SIG-M5 treated with dmso at 0.1 percent for 504 hours (cell line): ENCODE data around the gene FBL.
"Not testable (repeated sequence)": the region's sequence is repeated elsewhere in the genome, so short reads cannot be mapped to it uniquely, and the experiment has no call there.

ENCODE experiments used
- DNase-seq: peaks from one replicate; lab custom pipeline; 2025; ENCODE audit not compliant: unreplicated experiment; lab: John Stamatoyannopoulos, UW

Gene FBL

DNA sequence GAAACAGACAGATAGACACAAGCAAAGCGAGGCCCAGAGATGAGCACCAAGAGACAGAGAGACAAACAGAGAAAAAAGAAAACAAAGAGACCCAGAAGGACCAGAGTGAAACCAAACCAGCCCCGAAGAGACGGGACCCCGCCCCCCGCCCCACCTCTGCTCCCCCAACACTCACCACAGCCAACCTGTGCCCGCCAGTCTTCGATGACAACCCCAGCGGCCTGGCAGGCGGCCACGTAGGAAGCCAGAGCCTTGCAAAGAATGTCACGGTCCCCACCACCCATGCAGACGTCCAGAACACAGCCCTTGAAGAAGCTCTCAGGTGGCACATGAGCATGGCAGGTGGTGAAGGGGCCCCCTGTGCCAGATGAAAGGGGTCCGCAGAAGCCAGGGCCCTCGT lies 31.3 kb upstream of the FBL start:
- DNase-seq: not testable (repeated sequence)

DNA sequence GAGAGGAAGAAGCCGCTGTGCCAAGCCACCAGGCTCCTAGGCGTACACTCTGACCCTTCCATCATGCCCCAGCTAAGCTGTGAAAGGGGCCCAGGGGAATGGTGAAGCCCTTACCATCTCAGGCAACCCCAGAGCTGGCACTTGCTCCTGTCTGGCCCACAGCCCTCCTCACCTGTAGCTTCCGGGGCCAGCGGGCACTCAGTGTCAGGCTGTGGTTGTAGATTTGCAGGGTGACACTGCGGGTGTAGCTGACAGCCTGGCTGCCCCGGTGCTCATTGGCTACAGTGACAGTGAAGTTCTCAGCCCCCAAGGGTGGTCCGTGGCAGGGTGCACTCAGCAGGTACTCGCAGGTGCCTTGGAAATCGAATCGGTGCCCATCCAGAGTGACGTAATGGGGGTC lies 30.3 kb upstream of the FBL start:
- not testable (repeated sequence) for DNase-seq

DNA sequence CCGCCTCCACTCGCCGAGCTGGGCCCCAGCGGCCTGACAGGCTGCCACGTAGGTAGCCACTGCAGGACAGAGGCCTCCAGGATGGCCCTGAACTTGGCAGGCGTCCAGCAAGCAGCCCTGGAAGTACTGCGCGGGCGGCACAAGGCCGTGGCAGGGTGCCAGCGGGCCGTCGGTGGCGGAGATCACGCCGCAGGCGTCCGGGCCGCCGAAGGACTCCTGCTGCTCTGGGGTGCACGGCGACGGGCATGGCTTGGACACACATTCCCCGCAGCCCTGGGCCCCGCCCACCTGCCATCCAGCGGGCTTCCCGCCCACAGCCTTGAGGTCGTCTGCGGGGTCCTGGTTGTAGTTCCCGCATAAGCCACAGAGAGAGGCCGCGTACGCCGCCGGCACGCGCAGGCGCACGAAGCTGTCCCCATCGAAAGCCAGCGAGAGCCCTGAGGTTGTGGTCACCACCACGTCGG lies 29.3 kb upstream of the FBL start:
- DNase-seq: not testable (repeated sequence)

DNA sequence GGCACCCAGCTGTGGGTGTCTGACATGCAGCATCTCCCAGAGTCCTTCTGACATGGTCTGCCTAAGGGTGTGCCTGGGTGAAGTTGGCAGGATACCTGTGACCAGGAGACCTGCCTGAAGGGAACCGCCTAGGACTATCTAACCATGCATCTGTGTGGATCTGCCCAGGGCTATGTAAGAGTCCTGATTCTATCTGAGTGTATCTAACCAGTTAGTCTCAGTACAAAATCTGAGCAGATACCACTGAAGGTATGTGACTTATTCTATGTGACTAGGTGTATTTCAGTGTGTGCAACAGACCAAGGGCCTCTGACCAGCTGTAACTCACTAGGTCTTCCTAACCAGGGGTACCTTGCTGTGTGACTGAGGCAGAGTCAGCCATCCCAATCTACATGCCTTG lies 28.2 kb upstream of the FBL start:
- DNase-seq: no peak

DNA sequence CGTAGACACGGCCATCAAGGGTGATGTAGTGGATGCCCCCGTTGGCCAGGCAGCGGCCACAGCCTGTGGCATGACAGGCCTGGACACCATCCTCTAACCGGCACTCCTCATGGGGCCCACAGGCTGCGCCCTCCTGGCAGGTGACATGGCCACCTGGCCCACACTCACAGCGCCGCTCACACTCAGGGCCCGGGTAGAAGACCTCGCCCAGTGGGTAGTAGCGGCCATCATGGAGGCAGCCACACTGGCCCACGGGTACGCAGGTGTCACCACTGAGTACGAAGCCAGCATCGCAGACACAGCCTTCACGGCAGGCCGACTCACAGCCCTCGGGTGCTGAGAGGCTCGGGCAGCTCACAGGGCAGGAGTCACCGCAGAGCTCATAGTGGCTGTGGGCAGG lies 27.2 kb upstream of the FBL start:
- DNase-seq: no peak

DNA sequence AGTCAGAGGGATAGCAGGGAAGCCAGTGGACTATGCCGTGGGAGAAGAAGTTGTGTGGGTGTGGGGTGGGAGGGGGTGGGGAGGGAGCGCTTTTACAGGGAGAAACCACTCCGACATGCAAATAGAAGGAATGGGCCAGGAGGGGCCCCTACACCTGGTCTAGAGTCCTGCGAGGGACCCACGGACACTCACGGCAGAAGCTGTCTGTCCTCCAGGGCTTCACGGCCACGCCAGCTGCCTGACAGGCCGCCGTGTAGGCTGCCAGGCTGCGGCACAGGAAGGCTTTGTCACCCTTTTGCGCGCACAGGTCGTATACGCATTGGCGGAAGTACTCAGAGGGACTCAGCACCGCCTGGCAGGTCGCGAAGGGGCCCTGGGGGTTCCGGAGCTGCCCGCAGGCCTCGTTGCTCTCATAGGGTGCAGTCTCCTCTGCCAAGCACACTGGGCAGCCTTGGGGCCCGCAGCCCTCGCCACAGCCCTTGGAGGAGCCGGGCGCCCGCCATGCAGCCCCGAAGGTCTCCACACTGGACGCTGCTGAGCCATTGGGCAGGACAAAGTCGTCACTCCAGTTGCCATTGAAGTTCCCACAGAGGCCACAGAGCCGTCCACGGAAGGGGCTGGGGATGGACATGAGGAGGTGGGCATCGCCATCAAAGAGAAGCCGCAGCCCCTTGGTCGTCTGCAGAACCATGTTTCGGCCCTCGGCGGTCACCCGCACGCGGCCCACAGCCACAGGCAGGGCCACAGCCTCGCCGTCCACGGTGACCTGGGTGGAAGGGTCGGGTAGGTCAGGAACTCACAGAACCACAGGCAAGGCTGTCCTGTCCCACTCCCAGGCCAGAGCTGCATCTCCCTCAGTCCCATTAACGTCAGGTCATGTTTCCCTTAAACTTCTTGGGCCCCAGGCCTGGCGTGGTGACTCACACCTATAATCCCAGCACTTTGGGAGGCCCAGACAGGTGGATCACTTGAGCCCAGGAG lies 26.0 kb upstream of the FBL start:
- DNase-seq: no peak

DNA sequence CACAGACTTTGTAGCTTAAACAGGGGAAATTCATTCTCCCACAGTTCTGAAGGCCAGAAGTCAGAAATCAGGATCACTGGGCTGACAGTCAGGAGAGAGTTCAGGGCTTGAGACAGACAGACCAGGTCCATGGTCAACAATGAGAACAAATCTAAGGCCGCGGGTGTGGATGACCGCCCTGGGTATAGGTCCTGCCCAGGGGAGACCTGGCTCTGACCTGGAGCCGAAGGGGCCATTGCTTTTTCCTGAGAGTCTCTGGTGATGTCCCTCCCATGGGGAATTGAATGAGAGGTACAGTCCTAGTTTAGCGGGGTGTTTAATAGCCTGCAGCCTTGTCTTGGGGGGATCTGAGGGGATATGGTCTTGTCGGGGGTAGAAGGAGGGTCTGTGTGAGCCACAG lies 25.2 kb upstream of the FBL start:
- DNase-seq: no peak

DNA sequence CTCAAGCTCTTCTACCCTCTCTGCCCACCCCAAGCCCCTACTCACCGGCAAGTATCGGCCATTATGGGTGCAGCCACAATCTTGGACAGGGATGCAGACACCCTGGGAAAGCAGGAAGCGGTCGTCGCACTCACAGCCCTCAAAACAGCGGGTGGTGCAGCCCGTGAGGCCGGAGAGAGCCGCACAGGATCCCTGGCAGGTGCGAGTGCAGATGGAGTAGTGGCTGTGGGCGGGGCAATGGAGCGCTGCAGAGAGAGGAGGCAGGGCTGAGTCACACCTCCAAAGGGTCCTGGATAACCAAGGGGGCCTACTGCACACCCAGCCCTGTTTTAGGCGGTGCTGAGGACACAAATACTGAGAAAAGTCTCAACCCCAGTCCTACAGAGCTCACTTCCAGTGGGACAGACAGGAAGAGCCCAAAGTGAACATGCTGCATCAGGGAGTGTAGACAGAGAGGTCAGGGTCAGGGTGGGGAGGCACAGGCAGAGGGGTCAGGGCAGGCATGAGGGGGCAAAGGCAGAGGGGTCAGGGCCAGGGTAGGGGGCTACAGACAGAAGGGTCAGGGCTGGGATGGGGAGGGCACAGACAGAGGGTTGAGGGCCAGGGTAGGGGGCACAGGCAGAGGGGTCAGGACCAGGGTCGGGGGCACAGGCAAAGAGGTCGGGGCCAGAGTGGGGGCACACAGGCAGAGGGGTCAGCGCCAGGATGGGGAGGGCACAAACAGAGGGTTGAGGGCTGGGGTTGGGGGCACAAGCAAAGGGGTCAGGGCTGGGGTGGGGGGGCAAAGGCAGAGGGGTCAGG lies 24.2 kb upstream of the FBL start:
- DNase-seq: no peak

DNA sequence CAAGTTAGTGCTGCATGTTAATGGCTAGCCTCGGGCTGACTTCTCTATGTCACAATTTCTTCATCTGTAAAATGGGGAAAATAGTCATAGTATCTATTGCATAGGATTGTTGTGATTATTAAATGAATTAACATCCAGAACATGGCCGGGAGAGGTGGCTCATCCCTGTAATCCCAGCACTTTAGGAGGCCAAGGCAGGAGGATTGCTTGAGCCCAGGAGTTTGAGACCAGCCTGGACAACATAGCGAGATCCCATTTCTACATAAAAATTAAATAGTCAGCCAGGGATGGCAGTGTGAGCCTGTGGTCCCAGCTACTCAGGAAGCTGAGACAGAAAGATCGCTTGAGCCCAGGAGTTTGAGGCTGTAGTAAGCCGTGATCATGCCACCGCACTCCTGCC lies 21.8 kb upstream of the FBL start:
- no peak for DNase-seq

DNA sequence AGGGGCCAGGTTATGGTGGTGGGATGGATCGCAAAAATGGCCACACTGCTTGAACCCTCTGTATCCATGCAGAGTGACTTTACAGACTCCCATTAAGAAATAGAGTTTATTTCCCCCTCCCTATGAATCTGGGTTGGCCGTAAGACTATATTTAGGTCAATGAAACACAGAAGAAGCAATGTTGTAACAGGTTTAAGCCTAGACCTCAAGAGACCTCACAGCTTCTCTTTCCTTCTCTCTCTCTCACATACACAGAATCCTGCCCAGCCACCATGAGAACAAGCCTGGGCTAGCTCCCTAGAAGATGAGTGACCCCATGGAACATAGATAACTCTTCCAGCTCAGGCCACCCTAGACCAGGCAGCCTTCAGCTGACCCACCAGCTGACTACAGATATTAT lies 21.0 kb upstream of the FBL start:
- peak; percentile 59 for DNase-seq

DNA sequence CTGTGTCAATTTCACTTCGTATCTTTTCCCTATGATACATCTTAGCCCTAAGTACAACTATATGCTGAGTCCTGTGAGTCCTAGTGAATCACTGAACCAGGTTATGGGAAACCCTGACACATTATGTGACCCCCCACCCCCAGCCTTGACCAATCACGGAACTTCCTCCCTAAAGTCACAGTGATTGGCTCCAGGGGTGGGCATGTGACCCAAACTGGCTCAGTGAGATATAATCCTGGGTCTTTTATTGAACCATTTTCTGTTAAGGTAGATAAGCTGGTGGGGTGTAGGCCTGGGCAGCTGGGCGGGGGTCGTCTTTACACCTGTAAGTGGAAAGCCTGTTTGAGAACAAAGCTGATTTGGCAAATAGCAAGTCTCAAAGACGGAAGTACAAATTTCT lies 19.8 kb upstream of the FBL start:
- no peak for DNase-seq

DNA sequence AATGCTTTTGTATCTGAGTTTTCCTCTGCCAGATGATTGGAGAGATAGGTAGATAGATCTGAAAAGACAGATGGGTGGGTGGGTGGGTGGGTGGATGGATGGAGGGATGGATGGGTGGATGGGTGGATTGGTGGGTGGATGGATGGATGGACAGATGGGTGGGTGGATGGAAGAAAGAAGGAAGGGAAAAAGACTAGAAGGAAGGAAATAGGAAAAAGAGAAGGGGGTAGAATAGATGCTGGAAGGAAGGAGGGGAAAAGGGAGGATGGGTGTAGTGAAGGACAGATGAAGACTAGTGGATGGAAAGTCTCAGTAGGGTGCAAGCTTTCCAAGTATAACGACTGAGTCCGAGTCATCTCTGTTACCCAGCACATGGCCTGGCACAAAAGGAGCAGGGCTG lies 19.0 kb upstream of the FBL start:
- no peak for DNase-seq

DNA sequence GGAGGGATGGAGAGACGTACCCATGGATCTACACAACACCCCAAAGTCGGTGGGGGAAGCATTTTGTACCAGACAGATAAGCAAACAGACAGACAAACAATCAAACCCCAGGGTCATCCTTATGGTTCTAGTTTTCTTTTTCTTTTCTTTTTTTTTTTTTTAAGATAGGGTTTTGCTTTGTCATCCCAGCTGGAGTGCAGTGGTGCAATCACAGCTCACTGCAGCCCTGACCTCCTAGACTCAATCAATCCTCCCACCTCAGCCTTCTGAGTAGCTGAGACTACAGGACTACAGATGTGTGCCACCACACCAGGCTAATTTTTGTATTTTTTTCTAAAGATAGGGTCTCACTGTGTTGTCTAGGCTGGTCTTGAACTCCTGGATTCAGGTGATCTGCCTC lies 17.9 kb upstream of the FBL start:
- DNase-seq: no peak

DNA sequence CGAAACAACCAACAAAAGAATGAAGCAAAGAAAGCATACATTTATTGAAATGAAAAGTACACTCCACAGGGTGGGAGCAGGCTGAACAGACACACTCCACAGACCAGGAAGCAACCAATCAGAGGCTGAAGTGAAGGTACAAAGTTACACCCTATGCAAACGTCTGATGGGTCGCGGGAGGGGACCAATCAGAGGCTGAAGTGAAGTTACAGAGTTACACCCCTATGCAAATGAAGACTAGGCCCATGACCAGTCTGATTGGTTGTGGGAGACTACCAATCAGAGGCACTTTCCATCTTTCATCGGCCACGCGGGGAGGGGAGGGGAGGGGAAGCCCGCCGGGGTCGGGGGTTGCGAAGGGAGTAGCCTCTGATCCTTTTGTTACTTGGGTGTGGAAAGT lies 12.4 kb upstream of the FBL start:
- peak; percentile 55 for DNase-seq

DNA sequence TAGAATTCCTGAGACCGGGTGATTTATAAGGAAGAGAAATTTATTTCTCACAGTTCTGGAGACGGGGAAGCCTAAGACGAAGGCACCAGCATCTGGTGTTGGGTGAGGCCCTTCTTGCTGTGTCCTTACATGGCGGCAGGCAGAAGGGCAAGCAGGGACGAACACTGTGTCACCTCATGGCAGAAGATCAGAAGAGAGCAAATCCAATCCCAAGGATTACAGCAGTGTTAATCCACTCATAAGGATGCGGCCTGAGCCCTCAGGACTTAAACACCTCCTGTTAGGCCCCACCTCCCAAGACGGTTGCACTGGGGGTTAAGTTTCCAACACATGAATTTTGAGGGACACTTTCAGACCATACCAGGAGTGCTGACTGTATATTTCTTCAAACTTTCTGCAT lies 6.7 kb upstream of the FBL start:
- no peak for DNase-seq

DNA sequence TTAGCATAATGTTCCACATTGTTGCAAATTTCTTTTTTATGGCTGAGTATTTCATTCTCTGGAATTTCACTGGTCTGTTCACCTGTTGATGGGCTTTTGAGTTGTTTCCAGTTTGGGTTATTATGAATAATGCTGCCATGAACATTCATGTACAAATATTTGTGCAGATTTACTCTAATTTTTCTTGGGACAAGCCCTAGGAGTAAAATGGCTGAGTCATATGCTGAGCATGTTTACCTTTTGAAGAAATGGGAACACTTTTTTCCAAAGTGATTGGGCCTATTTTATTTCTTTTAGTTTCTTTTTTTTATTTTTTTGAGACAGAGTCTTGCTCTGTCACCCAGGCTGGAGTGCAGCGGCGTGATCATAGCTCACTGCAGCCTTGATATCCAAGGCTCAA lies 4.7 kb upstream of the FBL start:
- no peak for DNase-seq

DNA sequence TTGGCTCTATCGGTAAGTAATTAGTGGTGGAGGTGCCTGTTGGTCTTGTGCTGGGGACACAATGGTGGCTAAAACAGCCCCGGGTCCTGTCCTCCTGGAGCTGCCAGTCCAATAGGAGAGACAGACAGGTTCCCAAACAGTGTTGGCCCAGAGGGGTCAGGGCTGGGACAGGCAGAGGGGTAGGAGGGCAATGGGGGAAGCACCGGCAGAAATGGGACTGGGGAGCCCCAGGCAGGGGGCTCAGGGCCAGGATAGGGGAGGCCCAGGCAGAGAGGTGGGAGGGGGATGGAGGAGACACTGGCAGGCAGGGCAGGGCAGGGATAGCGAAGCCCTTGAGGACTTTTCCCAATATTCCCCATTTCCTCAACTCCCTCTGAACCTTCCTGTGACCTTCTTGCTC lies 2.2 kb upstream of the FBL start:
- DNase-seq: no peak

DNA sequence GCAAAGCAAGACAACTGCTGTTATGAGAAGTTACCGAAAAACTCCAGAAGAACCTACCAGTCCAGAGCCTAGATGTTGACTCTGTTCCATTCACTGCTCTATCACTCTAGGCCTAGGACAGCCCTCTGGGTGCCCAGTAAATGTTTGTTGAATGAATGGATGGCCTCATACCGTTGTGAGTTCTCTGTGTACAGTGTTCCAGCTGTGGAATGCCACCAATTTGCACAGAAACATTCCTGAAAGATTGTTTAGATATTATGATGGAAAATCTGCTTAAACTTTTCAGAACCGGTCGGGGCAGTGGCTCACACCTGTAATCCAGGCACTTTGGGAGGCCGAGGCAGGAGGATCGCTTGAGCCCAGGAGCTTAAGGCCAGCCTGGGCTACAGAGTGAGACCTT lies 1.3 kb upstream of the FBL start:
- DNase-seq: no peak

DNA sequence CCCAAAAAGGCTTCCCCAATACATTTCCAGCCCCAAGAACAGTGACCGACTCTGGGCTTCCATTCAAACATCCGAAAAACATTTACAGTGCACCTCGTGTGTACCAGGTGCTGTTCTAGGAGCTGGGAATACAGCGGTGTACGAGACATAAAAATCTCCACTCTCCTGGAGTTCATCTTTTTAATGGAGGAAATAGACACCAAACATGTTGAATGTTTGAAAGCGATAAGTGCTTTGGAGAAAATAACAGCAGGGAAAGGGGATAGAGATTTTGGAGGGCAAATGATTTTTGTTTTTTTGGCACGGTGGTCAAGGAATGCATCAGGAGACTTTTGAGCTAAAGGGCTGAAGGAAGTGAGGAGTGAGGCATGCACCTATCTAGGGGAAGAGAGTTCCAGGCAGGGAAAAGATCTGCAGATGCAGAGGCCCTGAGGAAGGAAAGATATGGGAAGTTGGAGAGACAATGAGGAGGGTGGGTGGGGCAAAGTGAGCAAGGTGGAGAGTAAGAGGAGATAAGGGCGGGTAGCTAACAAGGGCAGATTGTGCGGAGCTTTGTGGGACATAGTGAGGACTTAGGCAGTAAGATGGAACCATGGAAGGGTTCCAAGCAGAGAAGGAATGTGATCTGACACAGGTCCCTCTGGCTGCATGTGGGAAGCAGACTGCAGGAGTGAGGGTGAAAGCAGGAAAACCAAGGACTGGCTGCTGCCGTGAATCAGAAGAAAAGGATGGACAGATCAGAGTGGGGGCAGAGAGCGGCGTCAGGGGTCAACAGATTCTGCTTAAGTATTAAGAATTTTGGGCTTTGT lies 703 bp upstream of the FBL start:
- no peak for DNase-seq

DNA sequence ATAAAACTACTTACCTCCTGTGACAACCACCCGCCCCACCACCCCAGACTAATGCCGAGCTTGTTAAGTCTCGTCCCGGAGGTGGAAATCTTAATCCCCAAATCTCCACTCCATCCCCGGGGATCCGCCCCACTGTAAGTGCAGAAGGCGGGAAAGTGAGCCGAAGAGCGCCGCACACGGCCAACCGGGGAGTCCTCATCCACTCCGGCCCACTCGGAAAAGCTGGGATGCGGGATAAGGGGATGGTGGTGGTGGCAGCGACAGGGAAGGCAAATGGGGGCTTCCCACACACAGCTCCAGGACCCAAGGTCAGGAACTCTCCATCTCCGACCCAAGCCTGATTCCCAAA lies 621 bp downstream of the FBL start:
- DNase-seq: no peak

DNA sequence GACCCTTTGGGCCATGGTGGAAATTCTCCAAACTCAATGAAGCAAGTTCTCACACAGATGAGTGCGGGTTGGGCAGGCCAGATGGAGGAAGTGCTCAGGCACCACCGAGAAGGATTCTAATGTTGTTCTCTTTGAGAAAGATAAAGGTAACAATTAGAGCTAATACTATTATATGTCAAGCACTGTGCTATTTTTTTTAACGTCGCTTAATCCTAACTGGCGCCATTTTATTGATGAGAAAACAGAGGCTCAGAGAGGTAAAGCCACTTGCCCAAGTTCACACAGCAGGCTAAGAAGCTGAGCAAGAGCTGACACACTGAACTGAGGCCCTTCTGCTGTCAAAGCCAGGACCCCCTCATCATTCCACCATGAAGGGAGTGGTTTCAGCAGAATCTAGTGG lies 1.0 kb downstream of the FBL start:
- no peak for DNase-seq
